GM23338 (cell line): ENCODE results near the gene ILKAP.

ENCODE experiments used
- CREB1 ChIP-seq: fragments of 250-450 bp; sonication (Bioruptor Pico); IDR thresholded peaks from 2 replicates; pipeline ENCODE4 v1.5.0; 2020; ENCODE audit warnings: low read depth, mild to moderate bottlenecking, moderate library complexity
- EZH2 ChIP-seq: fragments of 200-600 bp; sonication (generic); IDR thresholded peaks from one replicate; pipeline ENCODE4 v1.8.0; 2017; ENCODE audit warnings: antibody characterized with exemption, mild to moderate bottlenecking, low read depth; ENCODE audit not compliant: unreplicated experiment
- EZH2phosphoT487 ChIP-seq: fragments of 200-600 bp; sonication (generic); IDR thresholded peaks from one replicate; pipeline ENCODE4 v1.8.1; 2018; ENCODE audit warnings: antibody characterized with exemption; ENCODE audit not compliant: unreplicated experiment
- JUNB ChIP-seq: IDR thresholded peaks from one replicate; pipeline ENCODE4 v1.6.1; 2016; ENCODE audit warnings: antibody characterized with exemption; ENCODE audit not compliant: unreplicated experiment
- NANOG ChIP-seq: IDR thresholded peaks from 2 replicates; pipeline ENCODE4 v1.6.1; 2016; ENCODE audit warnings: antibody characterized with exemption, borderline replicate concordance
- POLR2AphosphoS5 ChIP-seq: IDR thresholded peaks from 2 replicates; pipeline ENCODE4 v1.6.1; 2016; ENCODE audit warnings: antibody characterized with exemption, low read depth
- STAT1 ChIP-seq: IDR thresholded peaks from one replicate; pipeline ENCODE4 v1.6.1; 2016; ENCODE audit warnings: antibody characterized with exemption; ENCODE audit not compliant: unreplicated experiment
- ZNF114 ChIP-seq: fragments of 250-450 bp; sonication (Bioruptor Pico); IDR thresholded peaks from 2 replicates; pipeline ENCODE4 v1.5.0; 2020; ENCODE audit warnings: mild to moderate bottlenecking, moderate library complexity
- ZNF331 ChIP-seq: fragments of 250-450 bp; sonication (Bioruptor Pico); IDR thresholded peaks from 2 replicates; pipeline ENCODE4 v1.5.0; 2020; ENCODE audit warnings: low read depth, mild to moderate bottlenecking, moderate library complexity
- TF ChIP-seq, protein P1 (sequence below), 2 experiments: fragments of 200-600 bp in 1 of 2; sonication (generic) in 1 of 2; conservative IDR thresholded peaks; 2 replicates each; pipeline versions ENCODE4 v1.5.1 to v1.6.1; 2016 to 2017; ENCODE audit warnings: antibody characterized with exemption in 2 of 2, low read depth in 2 of 2, mild to moderate bottlenecking in 2 of 2, moderate library complexity in 1 of 2
- TF ChIP-seq, protein P2 (sequence below): IDR thresholded peaks from 2 replicates; pipeline ENCODE4 v1.6.1; 2016; ENCODE audit warnings: antibody characterized with exemption
- TF ChIP-seq, protein P3 (sequence below): IDR thresholded peaks from one replicate; pipeline ENCODE4 v1.6.1; 2018; ENCODE audit warnings: antibody characterized with exemption; ENCODE audit not compliant: unreplicated experiment

DNA sequence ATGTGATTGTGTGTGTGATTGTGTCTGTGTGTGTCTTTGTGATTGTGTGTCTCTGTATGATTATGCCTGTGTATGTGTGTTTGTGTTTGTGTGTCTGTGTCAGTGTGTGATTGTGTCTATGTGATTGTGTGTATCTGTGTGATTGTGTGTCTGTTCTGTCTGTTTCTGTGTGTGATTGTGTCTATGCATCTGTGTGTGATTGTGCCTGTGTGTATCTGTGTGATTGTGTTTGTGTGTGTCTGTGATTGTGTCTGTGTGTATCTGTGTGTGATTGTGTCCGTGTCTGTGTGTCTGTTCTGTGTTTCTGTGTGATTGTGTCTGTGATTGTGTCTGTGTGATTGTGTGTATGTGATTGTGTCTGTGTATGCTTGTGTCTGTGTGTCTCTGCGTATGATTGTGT, 77.2 kb downstream of the ILKAP start:
- TF ChIP-seq EZH2, result no peak
- TF ChIP-seq, protein P1, sequence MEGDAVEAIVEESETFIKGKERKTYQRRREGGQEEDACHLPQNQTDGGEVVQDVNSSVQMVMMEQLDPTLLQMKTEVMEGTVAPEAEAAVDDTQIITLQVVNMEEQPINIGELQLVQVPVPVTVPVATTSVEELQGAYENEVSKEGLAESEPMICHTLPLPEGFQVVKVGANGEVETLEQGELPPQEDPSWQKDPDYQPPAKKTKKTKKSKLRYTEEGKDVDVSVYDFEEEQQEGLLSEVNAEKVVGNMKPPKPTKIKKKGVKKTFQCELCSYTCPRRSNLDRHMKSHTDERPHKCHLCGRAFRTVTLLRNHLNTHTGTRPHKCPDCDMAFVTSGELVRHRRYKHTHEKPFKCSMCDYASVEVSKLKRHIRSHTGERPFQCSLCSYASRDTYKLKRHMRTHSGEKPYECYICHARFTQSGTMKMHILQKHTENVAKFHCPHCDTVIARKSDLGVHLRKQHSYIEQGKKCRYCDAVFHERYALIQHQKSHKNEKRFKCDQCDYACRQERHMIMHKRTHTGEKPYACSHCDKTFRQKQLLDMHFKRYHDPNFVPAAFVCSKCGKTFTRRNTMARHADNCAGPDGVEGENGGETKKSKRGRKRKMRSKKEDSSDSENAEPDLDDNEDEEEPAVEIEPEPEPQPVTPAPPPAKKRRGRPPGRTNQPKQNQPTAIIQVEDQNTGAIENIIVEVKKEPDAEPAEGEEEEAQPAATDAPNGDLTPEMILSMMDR (conservative IDR thresholded peaks at IDR 0.05; ENCODE audit: low read depth in 2 of 2), result no peak
- TF ChIP-seq JUNB, result no peak
- no peak for TF ChIP-seq NANOG
- no peak for TF ChIP-seq POLR2AphosphoS5
- TF ChIP-seq, protein P2, sequence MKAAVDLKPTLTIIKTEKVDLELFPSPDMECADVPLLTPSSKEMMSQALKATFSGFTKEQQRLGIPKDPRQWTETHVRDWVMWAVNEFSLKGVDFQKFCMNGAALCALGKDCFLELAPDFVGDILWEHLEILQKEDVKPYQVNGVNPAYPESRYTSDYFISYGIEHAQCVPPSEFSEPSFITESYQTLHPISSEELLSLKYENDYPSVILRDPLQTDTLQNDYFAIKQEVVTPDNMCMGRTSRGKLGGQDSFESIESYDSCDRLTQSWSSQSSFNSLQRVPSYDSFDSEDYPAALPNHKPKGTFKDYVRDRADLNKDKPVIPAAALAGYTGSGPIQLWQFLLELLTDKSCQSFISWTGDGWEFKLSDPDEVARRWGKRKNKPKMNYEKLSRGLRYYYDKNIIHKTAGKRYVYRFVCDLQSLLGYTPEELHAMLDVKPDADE, result no peak
- no peak for TF ChIP-seq EZH2phosphoT487
- no peak for TF ChIP-seq ZNF114 (CRISPR knock-in tag)
- no peak for TF ChIP-seq CREB1 (CRISPR knock-in tag)
- TF ChIP-seq ZNF331, result no peak
- TF ChIP-seq, protein P3, sequence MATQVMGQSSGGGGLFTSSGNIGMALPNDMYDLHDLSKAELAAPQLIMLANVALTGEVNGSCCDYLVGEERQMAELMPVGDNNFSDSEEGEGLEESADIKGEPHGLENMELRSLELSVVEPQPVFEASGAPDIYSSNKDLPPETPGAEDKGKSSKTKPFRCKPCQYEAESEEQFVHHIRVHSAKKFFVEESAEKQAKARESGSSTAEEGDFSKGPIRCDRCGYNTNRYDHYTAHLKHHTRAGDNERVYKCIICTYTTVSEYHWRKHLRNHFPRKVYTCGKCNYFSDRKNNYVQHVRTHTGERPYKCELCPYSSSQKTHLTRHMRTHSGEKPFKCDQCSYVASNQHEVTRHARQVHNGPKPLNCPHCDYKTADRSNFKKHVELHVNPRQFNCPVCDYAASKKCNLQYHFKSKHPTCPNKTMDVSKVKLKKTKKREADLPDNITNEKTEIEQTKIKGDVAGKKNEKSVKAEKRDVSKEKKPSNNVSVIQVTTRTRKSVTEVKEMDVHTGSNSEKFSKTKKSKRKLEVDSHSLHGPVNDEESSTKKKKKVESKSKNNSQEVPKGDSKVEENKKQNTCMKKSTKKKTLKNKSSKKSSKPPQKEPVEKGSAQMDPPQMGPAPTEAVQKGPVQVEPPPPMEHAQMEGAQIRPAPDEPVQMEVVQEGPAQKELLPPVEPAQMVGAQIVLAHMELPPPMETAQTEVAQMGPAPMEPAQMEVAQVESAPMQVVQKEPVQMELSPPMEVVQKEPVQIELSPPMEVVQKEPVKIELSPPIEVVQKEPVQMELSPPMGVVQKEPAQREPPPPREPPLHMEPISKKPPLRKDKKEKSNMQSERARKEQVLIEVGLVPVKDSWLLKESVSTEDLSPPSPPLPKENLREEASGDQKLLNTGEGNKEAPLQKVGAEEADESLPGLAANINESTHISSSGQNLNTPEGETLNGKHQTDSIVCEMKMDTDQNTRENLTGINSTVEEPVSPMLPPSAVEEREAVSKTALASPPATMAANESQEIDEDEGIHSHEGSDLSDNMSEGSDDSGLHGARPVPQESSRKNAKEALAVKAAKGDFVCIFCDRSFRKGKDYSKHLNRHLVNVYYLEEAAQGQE, result no peak
- no peak for TF ChIP-seq STAT1
